Parathyroid adenoma (tissue), 2 donors: ENCODE data around the gene EMCN.

Source experiments
- H2AFZ ChIP-seq: fragments of 300-600 bp; sonication (generic); one replicate; pipeline ENCODE4 v1.7.0; 2017; ENCODE audit warnings: antibody characterized with exemption, mild to moderate bottlenecking
- H3K27ac ChIP-seq: fragments of 300-600 bp; sonication (generic); one replicate; pipeline ENCODE4 v1.7.0; 2017
- H3K27me3 ChIP-seq: fragments of 300-600 bp; sonication (generic); one replicate; pipeline ENCODE4 v1.7.0; 2017; ENCODE audit warnings: low read length; ENCODE audit not compliant: control insufficient read depth, insufficient read depth
- H3K36me3 ChIP-seq: fragments of 300-600 bp; sonication (generic); one replicate; pipeline ENCODE4 v1.7.0; 2017; ENCODE audit warnings: low read length; ENCODE audit not compliant: control insufficient read depth, insufficient read depth
- H3K4me1 ChIP-seq: fragments of 300-600 bp; sonication (generic); one replicate; pipeline ENCODE4 v1.7.0; 2017; ENCODE audit warnings: control low read depth
- H3K4me2 ChIP-seq: fragments of 300-600 bp; sonication (generic); one replicate; pipeline ENCODE4 v1.7.0; 2017; ENCODE audit warnings: low read length
- H3K4me3 ChIP-seq: fragments of 300-600 bp; sonication (generic); one replicate; pipeline ENCODE4 v1.7.0; 2017; ENCODE audit warnings: low read depth, low read length
- H3K79me2 ChIP-seq: fragments of 300-600 bp; sonication (generic); one replicate; pipeline ENCODE4 v1.7.0; 2017; ENCODE audit warnings: control low read depth
- H3K9ac ChIP-seq: fragments of 300-600 bp; sonication (generic); one replicate; pipeline ENCODE4 v1.7.0; 2017; ENCODE audit warnings: mild to moderate bottlenecking
- H3K9me3 ChIP-seq: fragments of 300-600 bp; sonication (generic); one replicate; pipeline ENCODE4 v1.7.0; 2017; ENCODE audit warnings: low read length; ENCODE audit not compliant: control insufficient read depth
- TF ChIP-seq, protein P1 (sequence below): fragments of 300-600 bp; sonication (generic); IDR thresholded peaks from one replicate; pipeline ENCODE4 v1.7.0; 2017; ENCODE audit warnings: antibody characterized with exemption, mild to moderate bottlenecking
- donor health status: primary hyperparathyroidism.

The EMCN gene

GRCh38 chr4:100489305-100489704 lies 28.5 kb downstream of the EMCN start:
- no peaks in the 10 kb centered on the region for H3K27me3 ChIP-seq
- H3K4me3 ChIP-seq, result no peak overlapping the region
- H2AFZ ChIP-seq, result no peak overlapping the region
- no peaks in the 10 kb centered on the region for H3K79me2 ChIP-seq
- H3K9ac ChIP-seq, result no peak overlapping the region
- H3K4me2 ChIP-seq, result no peak overlapping the region
- H3K27ac ChIP-seq, result no peak overlapping the region
- no peaks in the 10 kb centered on the region for H3K9me3 ChIP-seq
- no peaks in the 10 kb centered on the region for H3K4me1 ChIP-seq
- no peaks in the 10 kb centered on the region for H3K36me3 ChIP-seq
- TF ChIP-seq, protein P1, sequence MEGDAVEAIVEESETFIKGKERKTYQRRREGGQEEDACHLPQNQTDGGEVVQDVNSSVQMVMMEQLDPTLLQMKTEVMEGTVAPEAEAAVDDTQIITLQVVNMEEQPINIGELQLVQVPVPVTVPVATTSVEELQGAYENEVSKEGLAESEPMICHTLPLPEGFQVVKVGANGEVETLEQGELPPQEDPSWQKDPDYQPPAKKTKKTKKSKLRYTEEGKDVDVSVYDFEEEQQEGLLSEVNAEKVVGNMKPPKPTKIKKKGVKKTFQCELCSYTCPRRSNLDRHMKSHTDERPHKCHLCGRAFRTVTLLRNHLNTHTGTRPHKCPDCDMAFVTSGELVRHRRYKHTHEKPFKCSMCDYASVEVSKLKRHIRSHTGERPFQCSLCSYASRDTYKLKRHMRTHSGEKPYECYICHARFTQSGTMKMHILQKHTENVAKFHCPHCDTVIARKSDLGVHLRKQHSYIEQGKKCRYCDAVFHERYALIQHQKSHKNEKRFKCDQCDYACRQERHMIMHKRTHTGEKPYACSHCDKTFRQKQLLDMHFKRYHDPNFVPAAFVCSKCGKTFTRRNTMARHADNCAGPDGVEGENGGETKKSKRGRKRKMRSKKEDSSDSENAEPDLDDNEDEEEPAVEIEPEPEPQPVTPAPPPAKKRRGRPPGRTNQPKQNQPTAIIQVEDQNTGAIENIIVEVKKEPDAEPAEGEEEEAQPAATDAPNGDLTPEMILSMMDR, result no peak

- H3K4me1 ChIP-seq, result no peaks in the 10 kb centered on the region
- H3K27me3 ChIP-seq, result no peaks in the 10 kb centered on the region
- H3K9me3 ChIP-seq, result no peaks in the 10 kb centered on the region
- no peaks in the 10 kb centered on the region for H3K36me3 ChIP-seq
- H2AFZ ChIP-seq, result no peak overlapping the region
- H3K9ac ChIP-seq, result no peak overlapping the region
- H3K4me2 ChIP-seq, result no peak overlapping the region
- H3K27ac ChIP-seq, result no peak overlapping the region
- H3K79me2 ChIP-seq, result no peaks in the 10 kb centered on the region
- H3K4me3 ChIP-seq, result no peak overlapping the region
- TF ChIP-seq, protein P1, result no peak
Observed at GRCh38 chr4:100486496-100486895, 31.3 kb downstream of the EMCN start.

DNA sequence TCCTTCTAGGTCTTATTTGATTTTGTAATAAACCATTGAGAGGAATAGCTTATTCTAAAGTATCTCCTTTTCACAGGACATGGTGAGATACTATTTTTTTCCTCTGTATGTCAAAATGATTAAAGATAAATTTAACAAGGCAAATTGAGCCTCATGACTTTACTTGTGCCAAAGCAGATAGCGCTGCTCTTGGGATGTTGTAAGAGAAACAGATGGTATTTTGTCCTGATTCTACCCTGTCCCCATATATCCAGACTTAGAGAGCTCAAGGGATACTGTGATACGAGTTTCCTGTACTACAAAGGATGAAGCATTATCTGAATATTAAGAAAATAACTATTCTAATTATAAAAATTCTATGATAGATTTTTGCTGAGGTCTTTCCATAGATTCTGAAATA lies 34.0 kb downstream of the EMCN start:
- H3K4me3 ChIP-seq, result no peak overlapping the region
- no peak overlapping the region for H3K4me2 ChIP-seq
- no peaks in the 10 kb centered on the region for H3K9me3 ChIP-seq
- no peak overlapping the region for H3K27ac ChIP-seq
- no peak overlapping the region for H2AFZ ChIP-seq
- no peaks in the 10 kb centered on the region for H3K27me3 ChIP-seq
- no peak overlapping the region for H3K9ac ChIP-seq
- TF ChIP-seq, protein P1, result no peak
- H3K36me3 ChIP-seq, result no peaks in the 10 kb centered on the region
- no peaks in the 10 kb centered on the region for H3K79me2 ChIP-seq
- no peaks in the 10 kb centered on the region for H3K4me1 ChIP-seq

GRCh38 chr4:100479971-100480370 lies 37.9 kb downstream of the EMCN start:
- no peak overlapping the region for H3K27ac ChIP-seq
- no peaks in the 10 kb centered on the region for H3K79me2 ChIP-seq
- H3K36me3 ChIP-seq, result no peaks in the 10 kb centered on the region
- no peaks in the 10 kb centered on the region for H3K4me1 ChIP-seq
- H3K4me2 ChIP-seq, result no peak overlapping the region
- TF ChIP-seq, protein P1, result no peak
- no peaks in the 10 kb centered on the region for H3K9me3 ChIP-seq
- H2AFZ ChIP-seq, result no peak overlapping the region
- H3K4me3 ChIP-seq, result no peak overlapping the region
- H3K9ac ChIP-seq, result no peak overlapping the region
- no peaks in the 10 kb centered on the region for H3K27me3 ChIP-seq

- Histone ChIP-seq H3K9ac (no peak overlapping the region), H3K79me2 (no peaks in the 10 kb centered on the region), H2AFZ (no peak overlapping the region), H3K4me1 (no peaks in the 10 kb centered on the region), H3K9me3 (no peaks in the 10 kb centered on the region), H3K4me3 (no peak overlapping the region), H3K4me2 (no peak overlapping the region), H3K27me3 (no peaks in the 10 kb centered on the region), H3K27ac (no peak overlapping the region), H3K36me3 (no peaks in the 10 kb centered on the region)
- TF ChIP-seq, protein P1, result no peak
Observed at GRCh38 chr4:100469555-100469954, 48.3 kb downstream of the EMCN start.
